Endometrial microvascular endothelial cells (primary cell): Measurements from ENCODE around the gene ZBTB4. TPM values are rescaled to one million over a fixed set of nuclear protein-coding genes. Genes with fewer than 3 reads are reported as not detected.

Experiments
- in situ Hi-C: cut with HindIII; loops from 2 replicates; pipeline ENCODE4 v1.10.0; 2017; ENCODE audit warnings: low sequenced_read_pairs, low pct_unique_long_range_greater_than_20kb; ENCODE audit errors: inconsistent ontology term
- total RNA-seq: library from RNA; depleted of rRNA; stranded (reverse); fragments of >200 nt; gene quantifications from one replicate; pipeline ENCODE4 v1.2.3, GENCODE V29; 2015; ENCODE audit errors: inconsistent ontology term

The ZBTB4 gene
- total RNA-seq, 1 donor from 2014 or later: 23.1 TPM

- in situ Hi-C loops: loop anchor here (25.0 kb wide), 1 partner anchor 101 kb away; the partner anchor contains the start of genes SENP3 and TNFSF13
These were observed 18.4 kb downstream of the ZBTB4 start for GRCh38 chr17:7460850-7461660.

GRCh38 chr17:7459961-7460545 lies 19.4 kb downstream of the ZBTB4 start:
- in situ Hi-C loops: loop anchor here (25.0 kb wide), 1 partner anchor 102 kb away; the partner anchor contains the start of genes SENP3 and TNFSF13

DNA sequence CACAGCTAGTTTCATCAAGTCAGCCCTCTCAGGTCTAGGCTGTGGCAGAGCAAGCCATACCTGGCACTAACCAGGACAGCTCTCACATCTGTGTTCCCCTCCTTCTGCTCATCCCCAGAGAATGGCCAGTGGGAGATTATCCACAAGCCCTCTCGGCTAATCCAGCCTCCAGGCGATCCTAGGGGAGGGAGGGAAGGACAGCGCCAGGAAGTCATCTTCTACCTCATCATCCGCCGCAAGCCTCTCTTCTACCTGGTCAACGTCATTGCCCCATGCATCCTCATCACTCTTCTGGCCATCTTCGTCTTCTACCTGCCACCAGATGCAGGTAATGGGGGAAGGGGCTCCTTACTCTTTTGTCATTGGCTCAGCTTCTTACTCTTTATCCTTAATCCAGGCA lies 31.0 kb downstream of the ZBTB4 start:
- in situ Hi-C loops: no loop called here

- in situ Hi-C loops: no loop called here
These were observed 33.8 kb downstream of the ZBTB4 start for GRCh38 chr17:7445619-7445968.

DNA sequence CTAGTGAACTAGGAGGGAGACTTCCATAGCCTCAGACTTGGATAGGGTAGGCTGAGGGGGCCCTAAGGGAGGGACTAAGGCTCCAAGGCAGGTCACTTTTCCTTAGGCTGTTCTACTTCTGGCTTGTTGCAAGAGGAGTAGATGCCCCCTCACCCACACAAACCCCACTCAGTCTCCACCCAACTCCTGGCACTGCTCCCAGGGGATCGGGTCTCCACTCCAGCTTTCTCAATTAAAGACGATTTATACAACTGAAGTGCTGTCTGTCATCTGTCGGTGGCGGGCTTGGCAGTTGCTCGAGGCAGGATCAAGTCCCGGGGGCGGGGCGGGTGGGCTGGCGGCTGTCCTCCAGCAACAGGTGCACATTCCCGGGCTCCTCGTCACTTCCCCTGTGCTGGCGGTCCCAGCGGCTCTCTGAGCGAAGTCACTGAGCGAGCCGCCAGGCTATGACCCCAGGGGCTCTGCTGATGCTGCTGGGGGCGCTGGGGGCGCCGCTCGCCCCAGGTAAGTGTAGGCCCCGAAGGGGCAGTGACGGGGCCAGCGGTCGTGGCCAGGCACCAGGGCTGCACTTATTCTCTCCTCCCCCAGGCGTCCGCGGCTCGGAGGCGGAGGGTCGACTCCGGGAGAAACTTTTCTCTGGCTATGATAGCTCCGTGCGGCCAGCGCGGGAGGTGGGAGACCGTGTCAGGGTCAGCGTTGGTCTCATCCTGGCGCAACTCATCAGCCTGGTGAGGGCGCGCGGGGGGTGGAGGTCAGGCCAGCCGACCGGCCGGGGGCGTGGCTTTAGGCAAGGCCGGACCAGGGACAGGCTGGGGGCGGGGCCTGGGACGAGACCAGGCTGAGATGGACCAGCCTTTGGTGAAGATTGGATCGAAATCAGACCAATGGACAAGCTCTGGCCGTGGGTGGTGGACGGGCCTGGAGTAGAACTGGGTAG lies 34.5 kb downstream of the ZBTB4 start, which contains the start of gene CHRNB1:
CHRNB1 (plus strand) TSS at position 380 of the 937 bp plus-strand sequence; CDS start at position 447, 67 bp downstream.
- in situ Hi-C loops: no loop called here

DNA sequence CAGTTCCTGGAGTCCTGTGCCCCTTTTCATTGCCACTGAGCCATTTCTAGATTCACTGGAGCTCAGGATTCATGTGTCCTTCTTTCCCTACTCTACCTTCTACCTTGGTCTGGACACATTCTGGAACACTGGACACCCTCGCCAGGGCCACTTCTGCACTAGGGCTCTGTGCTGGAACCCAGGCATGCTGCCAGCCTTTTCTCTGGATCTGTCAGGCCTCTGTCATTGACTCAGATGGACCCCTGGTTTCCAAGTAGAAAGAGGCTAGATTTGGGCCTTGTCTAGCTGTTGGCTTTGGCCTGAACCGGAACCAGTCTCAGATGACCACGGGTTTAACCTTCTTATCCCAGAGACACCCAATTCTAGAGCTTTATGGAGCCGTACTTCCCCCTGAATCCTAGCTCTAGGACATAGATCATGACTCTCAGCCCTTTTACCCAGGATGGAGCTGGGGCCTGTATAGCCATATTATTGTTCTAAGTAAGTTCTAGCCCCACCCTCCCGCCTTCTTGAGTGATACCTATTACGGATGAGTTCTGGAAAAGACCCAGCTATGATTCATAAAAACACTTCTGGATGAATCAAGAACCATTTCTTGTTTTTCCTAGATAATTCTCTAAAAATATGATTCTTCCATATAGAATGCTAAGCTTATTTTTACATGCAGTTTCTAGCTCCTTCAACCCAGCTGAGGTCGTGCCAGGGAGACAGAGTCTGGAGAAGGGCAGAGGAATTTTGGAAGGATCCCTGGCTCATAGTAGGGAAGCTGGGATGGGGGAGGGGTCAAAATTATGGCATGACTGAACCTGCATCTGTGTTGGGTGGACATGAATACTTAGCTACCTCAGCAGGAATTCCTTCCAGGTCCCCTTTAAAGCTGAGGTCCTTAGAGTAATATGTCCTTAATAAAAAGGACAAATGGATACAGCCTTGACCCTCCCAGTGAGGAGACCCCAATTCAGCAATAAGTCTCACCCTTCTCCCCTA lies 35.6 kb downstream of the ZBTB4 start:
- in situ Hi-C loops: no loop called here

- in situ Hi-C loops: no loop called here
These were observed 37.3 kb downstream of the ZBTB4 start for GRCh38 chr17:7442142-7442541.

GRCh38 chr17:7441266-7441665 lies 38.2 kb downstream of the ZBTB4 start:
- in situ Hi-C loops: no loop called here

- in situ Hi-C loops: no loop called here
These were observed 38.6 kb downstream of the ZBTB4 start for GRCh38 chr17:7440834-7441195.

GRCh38 chr17:7440113-7440833 lies 39.2 kb downstream of the ZBTB4 start:
- in situ Hi-C loops: no loop called here

- in situ Hi-C loops: no loop called here
These were observed 39.8 kb downstream of the ZBTB4 start, which contains the start of gene FGF11 for GRCh38 chr17:7439462-7440112. FGF11 (plus strand) TSS chr17:7439512; CDS start chr17:7439621, 109 bp downstream.

DNA sequence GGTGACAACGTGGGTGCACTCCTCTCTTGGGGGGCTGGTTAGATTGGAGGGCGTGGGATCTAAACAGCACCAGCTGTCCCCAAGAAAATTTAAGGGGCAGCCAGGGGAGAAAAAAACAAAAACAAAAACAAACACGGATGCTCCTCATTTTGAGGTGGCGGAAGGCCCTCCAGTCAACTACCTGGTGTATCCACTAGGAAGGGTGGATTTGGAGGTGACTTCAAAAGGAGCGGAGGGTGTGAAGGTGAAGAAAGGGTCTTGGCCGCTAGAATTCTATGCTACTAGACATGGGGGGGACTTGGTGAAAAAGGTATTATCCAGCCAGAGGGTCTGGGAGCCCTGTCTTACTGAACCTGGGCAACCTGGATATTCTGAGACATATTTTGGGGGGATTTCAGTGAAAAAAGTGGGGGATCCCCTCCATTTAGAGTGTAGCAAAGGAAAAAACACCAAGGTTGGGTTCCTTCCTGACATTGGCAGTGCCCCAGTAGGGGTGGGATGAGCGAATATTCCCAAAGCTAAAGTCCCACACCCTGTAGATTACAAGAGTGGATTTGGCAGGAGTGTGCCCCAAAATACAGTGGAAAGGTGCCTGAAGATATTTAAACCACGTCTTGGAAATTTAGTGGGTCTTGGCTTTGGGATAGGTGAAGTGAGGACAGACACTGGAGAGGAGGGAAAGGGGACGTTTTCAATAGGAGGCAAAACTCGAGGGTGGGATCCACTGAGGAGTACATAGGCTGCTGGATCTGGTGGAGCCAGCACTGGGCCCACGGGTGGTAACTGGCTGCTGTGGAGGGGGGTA lies 40.6 kb downstream of the ZBTB4 start:
- in situ Hi-C loops: no loop called here

DNA sequence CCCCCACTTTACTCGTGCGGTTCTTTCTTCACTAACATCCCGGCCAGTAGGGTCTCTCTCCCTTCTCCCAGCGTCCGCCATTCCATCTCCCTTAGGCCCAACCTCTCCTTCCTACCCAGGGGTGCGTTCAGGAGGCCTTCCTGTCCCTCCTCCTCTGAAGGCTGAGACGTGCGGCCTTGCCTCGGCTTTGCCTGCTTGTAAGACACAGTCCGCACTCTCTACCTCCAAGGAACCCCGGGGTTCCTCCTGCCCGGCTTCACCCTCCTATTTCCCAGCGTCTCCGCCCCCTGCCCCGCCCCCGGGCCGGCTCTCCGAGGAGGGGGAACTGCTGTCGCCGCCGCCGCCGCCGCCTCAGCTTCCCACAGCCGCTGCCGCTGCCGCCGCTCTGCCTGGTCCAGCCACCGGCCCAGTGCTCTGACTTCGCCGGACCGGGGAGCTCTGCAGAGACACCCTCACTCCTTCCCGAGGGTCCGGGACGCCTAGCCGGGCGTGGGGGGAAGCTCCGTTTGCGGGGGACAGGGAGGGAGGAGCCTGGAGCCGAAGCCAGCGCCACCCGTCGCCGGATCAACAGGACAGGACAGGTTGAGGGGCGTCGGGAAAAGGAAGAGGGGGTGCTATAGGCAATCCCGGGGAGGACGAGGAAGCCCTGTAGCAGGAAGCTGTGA lies 41.3 kb downstream of the ZBTB4 start:
- in situ Hi-C loops: no loop called here

DNA sequence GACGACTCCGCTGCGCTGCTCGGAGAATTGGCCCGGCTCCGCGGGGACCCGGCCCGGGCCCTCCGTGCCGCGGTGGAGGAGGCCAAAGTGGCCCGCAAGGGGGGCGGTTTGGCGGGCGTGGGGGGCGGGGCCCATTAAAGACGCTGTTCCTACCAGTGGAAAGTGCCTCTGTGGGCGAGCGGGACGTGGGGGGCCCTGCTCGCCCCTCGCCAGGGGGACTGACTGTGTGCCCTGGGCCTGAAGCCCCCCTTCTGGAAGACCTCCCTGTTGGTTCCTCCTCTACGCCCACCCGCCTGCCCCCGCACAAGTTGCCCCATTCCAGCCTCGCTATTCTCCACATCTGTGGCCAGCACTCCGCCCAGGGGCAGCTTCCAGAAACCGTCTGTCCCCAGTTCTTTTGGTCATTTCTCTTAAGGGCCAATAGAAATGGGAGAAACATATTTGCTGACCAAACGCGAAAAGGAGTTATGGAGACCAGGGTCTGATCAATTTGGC lies 42.0 kb downstream of the ZBTB4 start:
- in situ Hi-C loops: no loop called here

- in situ Hi-C loops: no loop called here
These were observed 42.7 kb downstream of the ZBTB4 start for GRCh38 chr17:7436556-7437368.
